Measurements from ENCODE around the gene FLG. TPM values are rescaled to one million over a fixed set of nuclear protein-coding genes. Genes with fewer than 3 reads are reported as not detected.
"Not testable (repeated sequence)": the region's sequence is repeated elsewhere in the genome, so short reads cannot be mapped to it uniquely, and the experiment has no call there.

Gene FLG
- total RNA-seq, 1 donor from 2014 or later, result not detected

DNA sequence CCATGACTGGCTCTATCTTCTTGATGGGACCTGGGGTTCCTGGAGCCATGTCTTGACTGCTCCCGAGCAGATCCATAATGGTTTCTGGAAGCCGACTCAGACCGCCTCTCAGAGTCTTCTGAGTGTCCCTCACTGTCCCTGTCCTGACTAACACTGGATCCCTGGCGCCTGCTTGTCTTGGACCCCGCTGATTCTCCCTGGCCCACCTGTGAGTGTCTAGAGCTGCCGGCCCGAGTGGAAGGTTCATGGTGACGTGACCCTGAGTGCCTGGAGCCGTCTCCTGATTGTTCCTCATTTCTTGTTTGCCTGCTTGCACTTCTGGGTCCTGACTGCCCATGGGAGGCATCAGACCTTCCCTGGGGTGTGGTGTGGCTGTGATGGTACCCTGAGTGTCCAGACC, 15.1 kb downstream of the FLG start:
- H3K4me1 Mint-ChIP-seq (ENCODE audit: low read depth), result no peaks in the 10 kb centered on the region
- DNase-seq (ENCODE audit: low spot score), result no peak
- H3K36me3 Mint-ChIP-seq (ENCODE audit: low read depth), result peaks cover 5% of the 10 kb centered on the region
- no peaks in the 10 kb centered on the region for H3K27me3 Mint-ChIP-seq (ENCODE audit: low read depth)
- TF ChIP-seq, protein P1, sequence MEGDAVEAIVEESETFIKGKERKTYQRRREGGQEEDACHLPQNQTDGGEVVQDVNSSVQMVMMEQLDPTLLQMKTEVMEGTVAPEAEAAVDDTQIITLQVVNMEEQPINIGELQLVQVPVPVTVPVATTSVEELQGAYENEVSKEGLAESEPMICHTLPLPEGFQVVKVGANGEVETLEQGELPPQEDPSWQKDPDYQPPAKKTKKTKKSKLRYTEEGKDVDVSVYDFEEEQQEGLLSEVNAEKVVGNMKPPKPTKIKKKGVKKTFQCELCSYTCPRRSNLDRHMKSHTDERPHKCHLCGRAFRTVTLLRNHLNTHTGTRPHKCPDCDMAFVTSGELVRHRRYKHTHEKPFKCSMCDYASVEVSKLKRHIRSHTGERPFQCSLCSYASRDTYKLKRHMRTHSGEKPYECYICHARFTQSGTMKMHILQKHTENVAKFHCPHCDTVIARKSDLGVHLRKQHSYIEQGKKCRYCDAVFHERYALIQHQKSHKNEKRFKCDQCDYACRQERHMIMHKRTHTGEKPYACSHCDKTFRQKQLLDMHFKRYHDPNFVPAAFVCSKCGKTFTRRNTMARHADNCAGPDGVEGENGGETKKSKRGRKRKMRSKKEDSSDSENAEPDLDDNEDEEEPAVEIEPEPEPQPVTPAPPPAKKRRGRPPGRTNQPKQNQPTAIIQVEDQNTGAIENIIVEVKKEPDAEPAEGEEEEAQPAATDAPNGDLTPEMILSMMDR (IDR thresholded peaks at IDR 0.05), result no peak
- H3K4me3 Mint-ChIP-seq (ENCODE audit: unreplicated experiment), result no peak overlapping the region
- peaks cover 75% of the 10 kb centered on the region for H3K9me3 Mint-ChIP-seq (ENCODE audit: low read depth)
- H3K27ac Mint-ChIP-seq (ENCODE audit: unreplicated experiment), result no peak overlapping the region

DNA sequence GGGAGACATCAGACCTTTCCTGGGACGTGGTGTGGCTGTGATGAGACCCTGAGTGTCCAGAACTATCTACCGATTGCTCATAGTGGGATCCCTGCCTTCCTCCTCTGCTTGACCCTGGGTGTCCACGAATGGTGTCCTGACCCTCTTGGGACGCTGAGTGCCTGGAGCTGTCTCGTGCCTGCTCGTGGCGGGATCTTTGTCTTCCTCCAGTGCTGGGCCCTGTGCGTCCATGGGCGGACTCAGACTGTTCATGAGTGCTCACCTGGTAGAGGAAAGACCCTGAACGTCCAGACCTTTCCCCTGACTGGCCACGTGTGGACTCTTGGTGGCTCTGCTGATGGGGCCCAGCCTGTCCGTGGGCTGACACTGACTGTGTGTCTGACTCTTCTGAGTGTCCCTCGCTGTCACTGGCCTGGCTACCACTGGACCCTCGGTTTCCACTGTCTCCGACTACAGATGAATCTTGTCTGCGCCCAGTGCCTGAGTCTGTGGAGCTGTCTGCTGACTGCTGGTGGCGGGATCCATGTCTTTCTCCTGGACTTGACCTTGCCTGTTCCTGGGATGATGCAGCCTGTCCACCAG, 15.6 kb downstream of the FLG start:
- not testable (repeated sequence) for H3K27ac Mint-ChIP-seq (ENCODE audit: unreplicated experiment); H3K36me3 Mint-ChIP-seq (ENCODE audit: low read depth); H3K27me3 Mint-ChIP-seq (ENCODE audit: low read depth); H3K4me1 Mint-ChIP-seq (ENCODE audit: low read depth); H3K4me3 Mint-ChIP-seq (ENCODE audit: unreplicated experiment)
- peak; percentile 72 for DNase-seq (ENCODE audit: low spot score)
- peaks cover 79% of the 10 kb centered on the region for H3K9me3 Mint-ChIP-seq (ENCODE audit: low read depth)

DNA sequence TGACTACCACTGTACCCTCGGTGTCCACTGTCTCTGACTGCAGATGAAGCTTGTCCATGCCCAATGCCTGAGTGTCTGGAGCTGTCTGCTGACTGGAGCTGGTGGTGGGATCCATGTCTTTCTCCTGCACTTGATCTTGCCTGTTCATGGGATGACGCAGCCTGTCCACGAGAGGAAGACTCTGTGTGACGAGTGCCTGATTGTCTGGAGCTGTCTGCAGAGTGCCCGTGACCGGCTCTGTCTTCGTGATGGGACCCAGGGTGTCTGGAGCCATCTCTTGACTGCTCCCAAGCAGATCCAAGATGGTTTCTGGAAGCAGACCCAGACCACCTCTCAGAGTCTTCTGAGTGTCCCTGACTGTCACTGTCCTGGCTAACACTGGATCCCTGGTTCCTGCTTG, 16.3 kb downstream of the FLG start:
- not testable (repeated sequence) for H3K36me3 Mint-ChIP-seq (ENCODE audit: low read depth); DNase-seq (ENCODE audit: low spot score)

DNA sequence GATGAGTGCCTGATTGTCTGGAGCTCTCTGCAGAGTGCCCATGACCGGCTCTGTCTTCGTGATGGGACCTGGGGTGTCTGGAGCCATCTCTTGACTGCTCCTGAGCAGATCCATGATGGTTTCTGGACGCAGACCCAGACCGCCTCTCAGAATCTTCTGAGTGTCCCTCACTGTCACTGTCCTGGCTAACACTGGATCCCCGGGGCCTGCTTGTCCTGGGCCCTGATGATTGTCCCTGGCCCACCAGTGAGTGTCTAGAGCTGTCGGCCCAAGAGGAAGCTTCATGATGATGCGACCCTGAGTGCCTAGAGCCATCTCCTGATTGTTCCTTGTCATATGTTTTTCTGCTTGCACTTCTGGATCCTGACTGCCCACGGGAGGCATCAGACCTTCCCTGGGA, 17.1 kb downstream of the FLG start:
- not testable (repeated sequence) for H3K27me3 Mint-ChIP-seq (ENCODE audit: low read depth); H3K27ac Mint-ChIP-seq (ENCODE audit: unreplicated experiment); H3K4me3 Mint-ChIP-seq (ENCODE audit: unreplicated experiment); DNase-seq (ENCODE audit: low spot score); H3K36me3 Mint-ChIP-seq (ENCODE audit: low read depth); H3K4me1 Mint-ChIP-seq (ENCODE audit: low read depth)
- H3K9me3 Mint-ChIP-seq (ENCODE audit: low read depth), result peaks cover 75% of the 10 kb centered on the region

More for the DNA sequence above, 16.3 kb downstream of the FLG start:
- not testable (repeated sequence) for H3K27ac Mint-ChIP-seq (ENCODE audit: unreplicated experiment); H3K4me3 Mint-ChIP-seq (ENCODE audit: unreplicated experiment); H3K4me1 Mint-ChIP-seq (ENCODE audit: low read depth); H3K27me3 Mint-ChIP-seq (ENCODE audit: low read depth)
- H3K9me3 Mint-ChIP-seq (ENCODE audit: low read depth), result peaks cover 77% of the 10 kb centered on the region

DNA sequence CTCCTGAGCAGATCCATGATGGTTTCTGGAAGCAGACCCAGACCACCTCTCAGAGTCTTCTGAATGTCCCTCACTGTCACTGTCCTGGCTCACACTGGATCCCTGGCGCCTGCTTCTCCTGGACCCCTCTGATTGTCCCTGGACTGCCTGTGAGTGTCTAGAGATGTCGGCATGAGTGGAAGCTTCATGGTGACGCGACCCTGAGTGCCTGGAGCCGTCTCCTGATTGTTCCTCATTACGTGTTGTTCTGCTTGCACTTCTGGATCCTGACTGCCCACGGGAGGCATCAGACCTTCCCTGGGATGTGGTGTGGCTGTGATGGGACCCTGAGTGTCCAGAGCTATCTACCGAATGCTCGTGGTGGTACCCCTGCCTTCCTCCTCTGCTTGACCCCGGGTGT, 18.9 kb downstream of the FLG start:
- H3K9me3 Mint-ChIP-seq (ENCODE audit: low read depth), result peaks cover 59% of the 10 kb centered on the region
- H3K27ac Mint-ChIP-seq (ENCODE audit: unreplicated experiment); H3K36me3 Mint-ChIP-seq (ENCODE audit: low read depth); DNase-seq (ENCODE audit: low spot score); H3K4me3 Mint-ChIP-seq (ENCODE audit: unreplicated experiment); H3K4me1 Mint-ChIP-seq (ENCODE audit: low read depth); H3K27me3 Mint-ChIP-seq (ENCODE audit: low read depth): not testable (repeated sequence)

DNA sequence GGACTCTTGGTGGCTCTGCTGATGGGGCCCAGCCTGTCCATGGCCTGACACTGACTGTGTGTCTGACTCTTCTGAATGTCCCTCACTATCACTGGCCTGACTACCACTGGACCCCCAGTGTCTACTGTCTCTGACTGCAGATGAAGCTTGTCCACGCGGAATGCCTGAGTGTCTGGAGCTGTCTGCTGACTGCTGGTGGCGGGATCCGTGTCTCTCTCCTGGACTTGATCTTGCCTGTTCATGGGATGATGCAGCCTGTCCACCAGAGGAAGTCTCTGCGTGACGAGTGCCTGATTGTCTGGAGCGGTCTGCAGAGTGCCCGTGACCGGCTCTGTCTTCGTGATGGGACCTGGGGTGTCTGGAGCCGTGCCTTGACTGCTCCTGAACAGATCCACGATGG, 20.3 kb downstream of the FLG start:
- peaks cover 46% of the 10 kb centered on the region for H3K9me3 Mint-ChIP-seq (ENCODE audit: low read depth)
- not testable (repeated sequence) for H3K4me1 Mint-ChIP-seq (ENCODE audit: low read depth); H3K36me3 Mint-ChIP-seq (ENCODE audit: low read depth)

DNA sequence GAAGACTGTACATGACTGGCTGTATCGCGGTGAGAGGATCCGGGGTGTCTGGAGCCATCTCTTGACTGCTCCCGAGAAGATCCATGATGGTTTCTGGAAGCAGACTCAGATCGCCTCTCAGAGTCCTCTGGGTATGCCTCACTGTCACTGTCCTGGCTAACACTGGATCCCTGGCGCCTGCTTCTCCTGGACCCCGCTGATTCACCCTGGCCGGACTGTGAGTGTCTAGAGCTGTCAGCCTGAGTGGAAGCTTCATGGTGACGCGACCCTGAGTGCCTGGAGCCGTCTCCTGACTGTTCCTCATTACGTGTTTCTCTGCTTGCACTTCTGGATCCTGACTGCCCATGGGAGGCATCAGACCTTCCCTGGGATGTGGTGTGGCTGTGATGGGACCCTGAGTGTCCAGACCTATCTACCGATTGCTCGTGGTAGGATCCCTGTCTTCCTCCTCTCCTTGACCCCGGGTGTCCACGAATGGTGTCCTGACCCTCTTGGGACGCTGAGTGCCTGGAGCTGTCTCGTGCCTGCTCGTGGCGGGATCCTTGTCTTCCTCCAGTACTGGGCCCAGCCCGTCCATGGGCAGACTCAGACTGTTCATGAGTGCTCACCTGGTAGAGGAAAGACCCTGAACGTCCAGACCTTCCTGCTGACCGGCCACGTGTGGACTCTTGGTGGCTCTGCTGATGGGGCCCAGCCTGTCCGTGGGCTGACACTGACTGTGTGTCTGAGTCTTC, 21.7 kb downstream of the FLG start:
- not testable (repeated sequence) for H3K4me1 Mint-ChIP-seq (ENCODE audit: low read depth); H3K27ac Mint-ChIP-seq (ENCODE audit: unreplicated experiment); H3K36me3 Mint-ChIP-seq (ENCODE audit: low read depth); H3K4me3 Mint-ChIP-seq (ENCODE audit: unreplicated experiment); DNase-seq (ENCODE audit: low spot score); H3K27me3 Mint-ChIP-seq (ENCODE audit: low read depth)
- peaks cover 31% of the 10 kb centered on the region for H3K9me3 Mint-ChIP-seq (ENCODE audit: low read depth)

More for the DNA sequence above, 20.3 kb downstream of the FLG start:
- H3K27me3 Mint-ChIP-seq (ENCODE audit: low read depth); H3K27ac Mint-ChIP-seq (ENCODE audit: unreplicated experiment); H3K4me3 Mint-ChIP-seq (ENCODE audit: unreplicated experiment); DNase-seq (ENCODE audit: low spot score): not testable (repeated sequence)

DNA sequence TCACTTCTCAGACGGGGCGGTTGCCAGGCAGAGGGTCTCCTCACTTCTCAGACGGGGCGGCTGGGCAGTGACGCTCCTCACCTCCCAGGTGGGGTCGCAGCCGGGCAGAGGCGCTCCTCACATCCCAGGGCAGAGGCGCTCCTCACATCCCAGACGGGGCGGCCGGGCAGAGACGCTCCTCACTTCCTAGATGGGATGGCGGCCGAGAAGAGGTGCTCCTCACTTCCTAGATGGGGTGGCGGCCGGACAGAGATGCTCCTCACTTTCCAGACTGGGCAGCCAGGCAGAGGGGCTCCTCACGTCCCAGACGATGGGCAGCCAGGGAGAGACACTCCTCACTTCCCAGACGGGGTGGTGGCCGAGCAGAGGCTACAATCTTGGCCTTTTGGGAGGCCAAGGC, 68.6 kb downstream of the FLG start:
- not testable (repeated sequence) for DNase-seq (ENCODE audit: low spot score); H3K4me3 Mint-ChIP-seq (ENCODE audit: unreplicated experiment); H3K27me3 Mint-ChIP-seq (ENCODE audit: low read depth); H3K4me1 Mint-ChIP-seq (ENCODE audit: low read depth); H3K36me3 Mint-ChIP-seq (ENCODE audit: low read depth); H3K27ac Mint-ChIP-seq (ENCODE audit: unreplicated experiment)
- H3K9me3 Mint-ChIP-seq (ENCODE audit: low read depth), result peaks cover 24% of the 10 kb centered on the region

Other genes starting within 250 kb of the FLG start
- not detected in 3 replicates for gene TCHHL1, start 236.2 kb downstream of the FLG start, total RNA-seq
- not detected in 3 replicates for gene TCHH, start 209.8 kb downstream of the FLG start, total RNA-seq
- gene RPTN, start 166.0 kb downstream of the FLG start, total RNA-seq, result not detected in 3 replicates
- gene HRNR, start 101.0 kb downstream of the FLG start, total RNA-seq, result not detected in 3 replicates
- gene FLG2, start 34.8 kb upstream of the FLG start, total RNA-seq, result not detected in 3 replicates
- gene CRNN, start 89.0 kb upstream of the FLG start, total RNA-seq, result not detected in 3 replicates
- gene LCE5A, start 185.6 kb upstream of the FLG start, total RNA-seq, result not detected in 3 replicates
- not detected in 3 replicates for gene CRCT1, start 189.2 kb upstream of the FLG start, total RNA-seq
- not detected in 3 replicates for gene LCE3E, start 241.5 kb upstream of the FLG start, total RNA-seq

Measured in chondrocyte (in vitro differentiated cells).